Tibial nerve (tissue), 4 donors: ENCODE measurements around the gene SKI.

Experiments used
- CTCF ChIP-seq, 5 experiments: fragments of 200-600 bp in 3 of 5; fragments of 450-650 bp in 2 of 5; sonication (generic) in 3 of 5; IDR thresholded peaks; one replicate each; pipeline ENCODE4 v1.5.1; 2016 to 2019; ENCODE audit warnings: antibody characterized with exemption in 5 of 5, mild to moderate bottlenecking in 3 of 5, moderate library complexity in 2 of 5
- EP300 ChIP-seq, 2 donors: sonication (generic); formaldehyde crosslinking; IDR thresholded peaks; one replicate each; pipeline ENCODE4 v1.6.1; 2017; ENCODE audit warnings: antibody characterized with exemption in 2 of 2, mild to moderate bottlenecking in 1 of 2
- POLR2A ChIP-seq, 2 donors: fragments of 450-650 bp; IDR thresholded peaks; one replicate each; pipeline ENCODE4 v1.6.1; 2017; ENCODE audit warnings: antibody characterized with exemption in 2 of 2, mild to moderate bottlenecking in 2 of 2, moderate library complexity in 2 of 2

GRCh38 chr1:2353551-2354438, 125.7 kb downstream of the SKI start:
- TF ChIP-seq CTCF (IDR thresholded peaks at IDR 0.05) (no peak), POLR2A (IDR thresholded peaks at IDR 0.05) (no peak), EP300 (IDR thresholded peaks at IDR 0.05) (no peak)
